Activated CD4-positive, CD25-positive, alpha-beta regulatory T cell treated with anti-CD3 and anti-CD28 coated beads, Interleukin-2, amount 50 U/mL, for 24 hours (primary cell): ENCODE measurements around the gene EPB41L1.
"Not testable (repeated sequence)": the region's sequence is repeated elsewhere in the genome, so short reads cannot be mapped to it uniquely, and the experiment has no call there.

Experiments
- ATAC-seq, 2 donors: fragments of 150-1000 bp; cut with Tn5 transposase; one replicate each; pipeline ENCODE4 v1.10.0; 2021; ENCODE audit warnings: mild to moderate bottlenecking in 1 of 2, moderate library complexity in 1 of 2

Gene EPB41L1

DNA sequence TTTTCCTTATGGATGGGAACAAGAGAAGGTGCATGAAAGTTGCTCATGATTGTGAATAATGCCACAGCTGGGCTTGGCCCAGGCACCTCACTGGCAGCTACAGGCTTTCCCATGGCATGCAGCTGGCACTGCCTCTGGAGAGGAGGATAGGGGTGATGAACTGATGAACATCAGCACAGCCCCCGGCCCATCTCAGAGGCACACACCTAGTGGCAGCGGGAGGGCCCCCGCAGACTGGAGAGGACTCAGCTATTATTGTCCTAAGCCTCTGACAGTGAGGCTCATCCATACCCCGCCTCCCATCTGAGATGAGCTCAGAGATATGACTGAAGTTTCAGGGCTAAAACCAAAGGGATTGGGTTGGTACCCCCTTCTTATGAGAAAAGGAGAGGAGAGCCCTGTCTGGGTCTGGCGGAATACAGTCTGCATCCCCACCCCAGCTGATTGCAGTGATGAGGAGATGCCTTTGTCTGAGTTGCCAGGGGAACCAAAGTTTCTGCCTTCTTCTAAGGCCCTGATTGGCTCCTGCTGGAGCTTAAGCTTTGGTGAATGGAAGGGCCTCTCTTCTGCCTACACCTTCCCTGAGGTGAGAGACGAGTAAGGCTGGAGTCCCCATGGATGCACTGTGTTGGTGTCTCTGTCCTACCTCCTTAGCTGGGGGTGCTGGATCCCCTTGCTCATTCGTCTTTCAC is 27.6 kb upstream of the EPB41L1 start:
- ATAC-seq: no peak

DNA sequence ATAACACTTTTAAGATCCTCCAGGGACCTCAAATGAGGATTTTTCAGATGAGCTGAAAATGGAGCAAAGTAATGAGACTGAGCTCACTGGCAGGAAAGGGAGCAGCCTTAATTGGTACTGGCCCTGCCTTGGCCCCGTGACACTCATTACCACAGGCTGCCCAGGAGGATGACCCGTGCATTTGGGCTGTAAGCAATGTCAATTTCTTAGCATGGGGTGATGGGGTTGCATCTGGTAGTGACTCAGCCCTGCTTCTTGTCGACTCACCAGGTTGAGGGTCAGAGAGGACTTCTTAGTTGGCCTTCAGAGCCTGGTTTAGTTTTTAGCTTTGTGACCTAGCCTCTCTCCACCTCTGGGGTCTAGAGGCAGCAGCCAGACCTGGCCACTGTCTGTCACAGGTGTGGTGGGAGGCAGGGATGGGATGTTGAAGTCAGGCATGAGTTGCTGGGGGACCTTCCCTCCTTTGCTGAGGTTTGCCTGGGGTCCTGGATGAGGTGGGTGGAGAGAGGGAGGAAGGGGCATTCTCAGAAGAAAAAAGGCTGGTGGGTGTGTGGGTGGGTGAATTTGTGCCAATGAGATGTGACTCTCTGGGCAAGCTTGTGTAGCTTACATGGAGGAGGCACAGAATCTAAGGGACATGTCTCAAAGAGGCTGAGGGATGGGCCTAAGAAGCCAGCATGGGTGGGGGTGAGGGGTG is 25.9 kb upstream of the EPB41L1 start:
- ATAC-seq: no peak

DNA sequence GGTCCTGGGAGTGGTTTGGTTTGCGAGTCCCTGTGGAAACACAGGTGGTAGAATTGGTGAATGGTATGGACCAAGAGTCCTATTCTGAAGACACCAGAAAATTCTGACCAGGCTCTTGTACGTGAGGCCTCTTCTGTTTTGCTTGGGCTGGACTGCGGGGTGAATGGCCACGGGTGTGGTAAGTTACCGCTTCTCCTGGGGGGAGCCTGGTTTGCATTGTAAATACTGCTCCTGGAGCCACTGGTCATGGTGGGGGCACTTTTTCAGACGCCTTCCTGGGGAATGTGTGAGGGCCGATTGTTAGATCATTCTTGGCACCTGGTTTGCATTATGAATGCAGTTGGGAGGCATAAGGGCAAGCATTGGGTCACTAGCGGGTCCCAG is 25.4 kb upstream of the EPB41L1 start:
- no peak for ATAC-seq

DNA sequence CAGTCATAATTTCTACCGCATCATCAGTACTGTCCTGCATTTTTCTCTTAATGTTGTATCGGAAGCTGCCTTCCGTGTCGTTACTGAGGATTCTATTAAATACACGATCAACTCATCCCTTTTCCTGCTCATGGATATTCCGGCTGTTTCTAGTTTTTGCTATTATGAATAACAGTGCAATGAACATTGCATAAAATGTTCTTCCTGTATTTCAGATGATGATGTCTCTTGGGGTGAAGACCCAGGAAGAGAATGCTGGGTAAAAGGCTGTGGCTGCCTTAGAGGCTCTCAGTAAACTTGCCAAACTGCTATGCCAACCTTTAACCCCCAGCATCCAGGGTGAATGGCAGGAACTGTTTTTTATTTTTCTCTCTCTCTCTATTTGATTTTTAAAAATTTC is 24.1 kb upstream of the EPB41L1 start:
- ATAC-seq: no peak

DNA sequence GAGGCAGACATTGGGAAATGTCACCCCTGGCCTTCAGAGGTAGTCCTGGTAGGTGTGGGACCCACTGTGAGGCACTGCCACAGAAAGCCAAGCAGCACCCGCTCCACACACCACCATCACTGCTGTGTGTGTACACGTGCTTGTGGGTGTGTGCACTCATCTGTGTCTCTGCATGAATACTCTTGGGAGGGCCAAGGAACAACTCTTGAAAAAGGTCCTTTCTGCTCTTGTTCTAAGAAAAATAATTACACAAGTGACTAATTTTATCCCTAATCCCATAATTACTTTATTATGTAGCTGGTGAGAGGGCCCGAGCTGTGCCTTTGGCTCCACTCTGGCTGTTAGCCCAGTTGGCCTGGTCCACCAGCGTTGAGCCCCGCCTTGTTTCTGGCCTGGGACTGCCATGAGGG is 21.7 kb upstream of the EPB41L1 start:
- no peak for ATAC-seq

- no peak for ATAC-seq
These were observed 20.7 kb upstream of the EPB41L1 start for GRCh38 chr20:36133821-36134220.

GRCh38 chr20:36135159-36135558 is 19.4 kb upstream of the EPB41L1 start:
- ATAC-seq: no peak

- no peak for ATAC-seq
These were observed 18.7 kb upstream of the EPB41L1 start for GRCh38 chr20:36135821-36136220.

GRCh38 chr20:36137313-36137712 is 17.2 kb upstream of the EPB41L1 start:
- ATAC-seq: not testable (repeated sequence)

GRCh38 chr20:36141310-36141709 is 13.2 kb upstream of the EPB41L1 start:
- ATAC-seq: no peak

- ATAC-seq: no peak
These were observed 10.2 kb upstream of the EPB41L1 start for GRCh38 chr20:36144336-36144735.

DNA sequence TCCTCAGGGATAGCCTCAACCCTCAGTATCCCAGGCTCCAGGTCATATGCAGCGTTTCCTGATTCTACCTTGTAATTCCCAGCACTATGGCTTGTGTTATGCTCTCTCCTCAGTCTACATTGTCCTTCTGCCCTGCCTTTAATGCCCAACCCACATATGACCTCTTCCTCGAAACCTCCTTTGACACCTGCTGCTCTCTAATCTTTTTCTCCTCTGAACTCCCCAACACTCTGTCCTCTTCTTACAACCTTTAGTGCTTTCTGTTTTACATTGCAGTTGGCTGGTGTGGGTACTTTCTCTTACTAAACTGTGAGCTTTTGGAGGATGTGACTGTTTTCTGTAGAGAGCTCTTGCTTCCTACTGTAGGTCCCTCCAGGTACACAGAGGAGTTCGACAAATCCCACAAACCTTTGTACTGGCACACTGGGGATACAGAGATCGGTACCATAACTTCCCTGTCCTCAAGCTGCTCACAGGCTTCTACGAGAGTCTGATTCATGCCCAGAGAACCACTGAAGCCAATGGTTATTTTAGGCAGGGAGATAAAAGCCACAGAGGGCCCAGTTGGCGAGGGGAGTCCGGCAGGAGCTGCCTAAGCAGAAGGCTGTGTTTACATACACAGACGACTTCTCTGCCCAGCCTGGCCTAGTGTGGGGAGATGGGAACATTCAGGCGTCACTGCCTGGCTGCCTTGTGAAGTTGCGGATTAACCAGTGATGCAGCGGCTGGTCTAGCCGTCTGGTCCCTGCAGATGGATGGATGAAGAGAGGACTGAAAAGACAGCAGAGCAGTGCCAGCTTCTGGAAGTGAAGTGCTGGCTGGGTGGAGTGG is 8.4 kb upstream of the EPB41L1 start:
- ATAC-seq: no peak

GRCh38 chr20:36147690-36148089 is 6.8 kb upstream of the EPB41L1 start:
- no peak for ATAC-seq

- no peak for ATAC-seq
These were observed 6.1 kb upstream of the EPB41L1 start for GRCh38 chr20:36148439-36148838.

- ATAC-seq: no peak
These were observed 5.5 kb upstream of the EPB41L1 start for GRCh38 chr20:36149012-36149411.

- no peak for ATAC-seq
These were observed 5.1 kb upstream of the EPB41L1 start for GRCh38 chr20:36149469-36149868.

GRCh38 chr20:36150489-36150846 is 4.1 kb upstream of the EPB41L1 start:
- no peak for ATAC-seq

- no peak for ATAC-seq
These were observed 3.5 kb upstream of the EPB41L1 start for GRCh38 chr20:36150847-36151539.

DNA sequence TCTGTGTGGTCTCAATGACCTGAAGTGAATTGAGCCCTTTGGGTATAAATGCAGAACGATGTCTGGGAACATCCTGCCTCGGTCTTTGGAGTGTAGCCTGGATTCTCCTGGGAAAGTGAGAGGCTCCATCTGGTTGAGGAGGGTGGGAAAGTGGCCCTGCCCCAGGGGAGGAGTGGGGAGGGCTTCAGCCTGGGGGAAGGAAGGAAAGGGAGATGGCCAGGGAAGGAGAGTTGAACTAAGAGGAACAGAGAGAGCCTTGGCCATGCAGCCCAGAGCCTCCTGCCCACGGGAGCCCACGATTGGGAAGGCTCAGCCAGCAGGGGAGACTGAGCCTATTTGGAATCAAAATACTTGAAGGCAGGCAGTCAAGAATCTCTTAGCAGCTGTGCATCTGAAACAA is 2.3 kb upstream of the EPB41L1 start:
- ATAC-seq: no peak

GRCh38 chr20:36153204-36153603 is 1.3 kb upstream of the EPB41L1 start:
- no peak for ATAC-seq

- ATAC-seq: peak; percentile 28 to 51
These were observed 522 bp upstream of the EPB41L1 start for GRCh38 chr20:36153736-36154699.

- ATAC-seq: no peak
These were observed 1.1 kb downstream of the EPB41L1 start for GRCh38 chr20:36155629-36155971.
